Neural progenitor cell (in vitro differentiated cells): ENCODE measurements around the gene LILRA5. TPM values are rescaled to one million over a fixed set of nuclear protein-coding genes. Genes with fewer than 3 reads are reported as not detected.

Source experiments
- DNase-seq: peaks from one replicate; pipeline ENCODE4 v3.0.0-alpha.2; 2016; ENCODE audit warnings: low spot score
- H2AFZ ChIP-seq: fragments of 200-600 bp; sonication (generic); replicated peaks from 2 replicates; pipeline ENCODE4 v1.6.1; 2016; ENCODE audit warnings: antibody characterized with exemption
- H3F3A ChIP-seq: fragments of 200-600 bp; sonication (generic); 2 replicates; pipeline ENCODE4 v1.6.1; 2016; ENCODE audit warnings: antibody characterized with exemption, low read depth
- H3K27ac ChIP-seq: fragments of 200-600 bp; sonication (generic); 2 replicates; pipeline ENCODE4 v1.5.1; 2016; ENCODE audit warnings: mild to moderate bottlenecking
- H3K27me3 ChIP-seq: fragments of 200-600 bp; sonication (generic); 2 replicates; pipeline ENCODE4 v1.6.1; 2016; ENCODE audit warnings: mild to moderate bottlenecking, moderate library complexity
- H3K36me3 ChIP-seq: fragments of 200-600 bp; sonication (generic); 2 replicates; pipeline ENCODE4 v1.5.1; 2016
- H3K4me1 ChIP-seq: fragments of 200-600 bp; sonication (generic); 2 replicates; pipeline ENCODE4 v1.6.1; 2016; ENCODE audit warnings: mixed run types
- H3K4me2 ChIP-seq: fragments of 200-600 bp; sonication (generic); 2 replicates; pipeline ENCODE4 v1.6.1; 2016
- H3K4me3 ChIP-seq: fragments of 200-600 bp; sonication (generic); 2 replicates; pipeline ENCODE4 v1.5.1; 2016
- H3K79me2 ChIP-seq: fragments of 200-600 bp; sonication (generic); 2 replicates; pipeline ENCODE4 v1.6.1; 2016; ENCODE audit warnings: low read depth
- H3K9ac ChIP-seq: fragments of 200-600 bp; sonication (generic); 2 replicates; pipeline ENCODE4 v1.6.1; 2016
- H3K9me3 ChIP-seq: fragments of 200-600 bp; sonication (generic); 2 replicates; pipeline ENCODE4 v1.5.1; 2016; ENCODE audit warnings: low read depth
- H4K20me1 ChIP-seq: fragments of 200-600 bp; sonication (generic); 2 replicates; pipeline ENCODE4 v1.6.1; 2016; ENCODE audit warnings: low read depth
- H3K27ac Mint-ChIP-seq: 3 replicates; pipeline ENCODE4 v1.8.0; 2021; ENCODE audit warnings: mixed read lengths
- H3K27me3 Mint-ChIP-seq: 2 replicates; pipeline ENCODE4 v1.8.0; 2022; ENCODE audit warnings: low read depth, mild to moderate bottlenecking, inconsistent platforms, moderate library complexity, mixed read lengths; ENCODE audit not compliant: insufficient read depth
- H3K36me3 Mint-ChIP-seq: 3 replicates; pipeline ENCODE4 v1.8.0; 2021; ENCODE audit warnings: mixed read lengths
- H3K4me1 Mint-ChIP-seq: 3 replicates; pipeline ENCODE4 v1.8.0; 2021; ENCODE audit warnings: mixed read lengths
- H3K4me3 Mint-ChIP-seq: 3 replicates; pipeline ENCODE4 v1.8.0; 2021; ENCODE audit warnings: mild to moderate bottlenecking, moderate library complexity, mixed read lengths
- H3K9me3 Mint-ChIP-seq: 3 replicates; pipeline ENCODE4 v1.8.0; 2020; ENCODE audit warnings: mixed read lengths
- CTCF ChIP-seq: fragments of 200-600 bp; sonication (generic); IDR thresholded peaks from 2 replicates; pipeline ENCODE4 v1.5.1; 2017; ENCODE audit warnings: antibody characterized with exemption, mild to moderate bottlenecking
- EZH2 ChIP-seq: fragments of 200-600 bp; sonication (generic); IDR thresholded peaks from 2 replicates; pipeline ENCODE4 v1.6.1; 2017; ENCODE audit warnings: antibody characterized with exemption, mild to moderate bottlenecking, moderate library complexity
- EZH2phosphoT487 ChIP-seq: fragments of 200-600 bp; sonication (generic); IDR thresholded peaks from 2 replicates; pipeline ENCODE4 v1.6.1; 2017; ENCODE audit warnings: antibody characterized with exemption
- total RNA-seq: library from RNA; depleted of rRNA; stranded (reverse); fragments of >200 nt; gene quantifications from 2 replicates; pipeline ENCODE4 v1.2.3, GENCODE V29; 2015; ENCODE audit warnings: low replicate concordance

LILRA5 gene
- total RNA-seq, 1 donor from 2014 or later, result not detected

- Histone ChIP-seq H3K4me1 (no peaks in the 10 kb centered on the region), H2AFZ (no peak overlapping the region), H4K20me1 (no peaks in the 10 kb centered on the region), H3K27ac (no peak overlapping the region), H3K9me3 (no peaks in the 10 kb centered on the region), H3K4me2 (no peak overlapping the region), H3K9ac (no peak overlapping the region), H3F3A (no peaks in the 10 kb centered on the region), H3K36me3 (no peaks in the 10 kb centered on the region), H3K4me3 (no peak overlapping the region), H3K27me3 (peaks cover 39% of the 10 kb centered on the region), H3K79me2 (no peaks in the 10 kb centered on the region)
- Mint-ChIP-seq H3K4me3 (no peak overlapping the region), H3K36me3 (no peaks in the 10 kb centered on the region), H3K4me1 (no peaks in the 10 kb centered on the region), H3K27me3 (peaks cover 22% of the 10 kb centered on the region), H3K9me3 (no peaks in the 10 kb centered on the region), H3K27ac (no peak overlapping the region)
- no peak for TF ChIP-seq CTCF
- TF ChIP-seq EZH2, result no peak
- TF ChIP-seq EZH2phosphoT487, result no peak
- no peak for DNase-seq
Observed at GRCh38 chr19:54299515-54299914, 13.5 kb downstream of the LILRA5 start.

GRCh38 chr19:54299126-54299498 lies 13.9 kb downstream of the LILRA5 start:
- Mint-ChIP-seq H3K27ac (no peak overlapping the region), H3K9me3 (no peaks in the 10 kb centered on the region), H3K4me3 (no peak overlapping the region), H3K27me3 (peaks cover 24% of the 10 kb centered on the region), H3K4me1 (no peaks in the 10 kb centered on the region), H3K36me3 (no peaks in the 10 kb centered on the region)
- no peaks in the 10 kb centered on the region for H3K79me2 ChIP-seq
- H3K27me3 ChIP-seq, result peaks cover 39% of the 10 kb centered on the region
- H4K20me1 ChIP-seq, result no peaks in the 10 kb centered on the region
- no peak overlapping the region for H3K4me3 ChIP-seq
- no peaks in the 10 kb centered on the region for H3K4me1 ChIP-seq
- no peak overlapping the region for H3K9ac ChIP-seq
- no peak overlapping the region for H2AFZ ChIP-seq
- H3K4me2 ChIP-seq, result no peak overlapping the region
- TF ChIP-seq CTCF (no peak), EZH2 (no peak), EZH2phosphoT487 (no peak)
- no peaks in the 10 kb centered on the region for H3K9me3 ChIP-seq
- no peaks in the 10 kb centered on the region for H3F3A ChIP-seq
- no peaks in the 10 kb centered on the region for H3K36me3 ChIP-seq
- no peak overlapping the region for H3K27ac ChIP-seq
- DNase-seq, result no peak

GRCh38 chr19:54298357-54299125 lies 14.4 kb downstream of the LILRA5 start:
- Mint-ChIP-seq H3K4me3 (no peak overlapping the region), H3K9me3 (peaks cover 2% of the 10 kb centered on the region), H3K36me3 (no peaks in the 10 kb centered on the region), H3K27me3 (peaks cover 19% of the 10 kb centered on the region), H3K27ac (no peak overlapping the region), H3K4me1 (no peaks in the 10 kb centered on the region)
- Histone ChIP-seq H3K27me3 (peaks cover 39% of the 10 kb centered on the region), H3K4me2 (no peak overlapping the region), H3K4me3 (no peak overlapping the region), H3K4me1 (no peaks in the 10 kb centered on the region), H3K9ac (no peak overlapping the region), H3F3A (no peaks in the 10 kb centered on the region), H3K9me3 (no peaks in the 10 kb centered on the region), H2AFZ (no peak overlapping the region), H3K79me2 (no peaks in the 10 kb centered on the region), H3K36me3 (no peaks in the 10 kb centered on the region), H4K20me1 (no peaks in the 10 kb centered on the region), H3K27ac (no peak overlapping the region)
- TF ChIP-seq EZH2, result no peak
- no peak for TF ChIP-seq CTCF
- no peak for TF ChIP-seq EZH2phosphoT487
- no peak for DNase-seq
